ENCODE measurements around the gene TSPAN8.
"Not testable (repeated sequence)": the region's sequence is repeated elsewhere in the genome, so short reads cannot be mapped to it uniquely, and the experiment has no call there.

TSPAN8 gene

GRCh38 chr12:71124835-71125460 is 32.9 kb downstream of the TSPAN8 start:
- DNase-seq = no peak

- not testable (repeated sequence) for DNase-seq
Observed at GRCh38 chr12:71113148-71113547, 44.7 kb downstream of the TSPAN8 start.

- DNase-seq = no peak
Observed at GRCh38 chr12:71109834-71110233, 48.0 kb downstream of the TSPAN8 start.

GRCh38 chr12:71108355-71108754 is 49.4 kb downstream of the TSPAN8 start:
- DNase-seq = no peak

- no peak for DNase-seq
Observed at GRCh38 chr12:71107936-71108335, 49.9 kb downstream of the TSPAN8 start.

GRCh38 chr12:71105956-71106355 is 51.8 kb downstream of the TSPAN8 start:
- DNase-seq = no peak

- no peak for DNase-seq
Observed at GRCh38 chr12:71092290-71092689, 65.5 kb downstream of the TSPAN8 start.

GRCh38 chr12:71090971-71091370 is 66.8 kb downstream of the TSPAN8 start:
- no peak for DNase-seq

- no peak for DNase-seq
Observed at GRCh38 chr12:71085575-71085974, 72.2 kb downstream of the TSPAN8 start.

GRCh38 chr12:71075743-71076142 is 82.1 kb downstream of the TSPAN8 start:
- DNase-seq = no peak
